Measurements from ENCODE around the gene SMIM9.
"Not testable (repeated sequence)": the region's sequence is repeated elsewhere in the genome, so short reads cannot be mapped to it uniquely, and the experiment has no call there.

The SMIM9 gene

DNA sequence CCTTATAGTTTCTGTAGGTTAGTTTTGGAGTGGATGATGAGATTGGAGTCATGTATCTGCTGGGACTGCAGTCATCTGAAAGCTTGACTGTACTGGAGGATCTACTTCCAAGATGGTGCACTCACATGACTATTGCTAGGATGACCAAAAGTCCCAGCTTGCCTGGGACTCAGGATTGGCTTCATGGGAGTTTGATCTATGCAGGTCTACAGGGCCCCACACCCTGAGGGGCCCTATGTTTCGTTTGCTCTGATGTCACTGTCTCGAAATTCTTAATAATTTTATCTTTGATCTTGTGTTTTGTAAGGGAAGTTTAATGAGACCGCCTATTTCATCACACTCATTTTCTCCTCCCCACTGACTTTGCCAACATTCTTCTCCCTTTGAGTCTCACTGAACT lies at the start of gene SMIM9:
Gene SMIM9, minus strand, starts transcription at position 101 of the 400 bp plus-strand sequence. CDS start 3,806 bp downstream, outside the sequence.
- Histone ChIP-seq H3K4me1 (ENCODE audit: insufficient read depth, poor library complexity, severe bottlenecking) (no peaks in the 10 kb centered on the region), H3K4me3 (ENCODE audit: severe bottlenecking) (no peak within 1 kb of the TSS), H3K27me3 (ENCODE audit: insufficient read depth, poor library complexity, severe bottlenecking) (no peaks in the 10 kb centered on the region), H3K9me3 (ENCODE audit: severe bottlenecking) (no peaks in the 10 kb centered on the region), H3K27ac (ENCODE audit: poor library complexity, severe bottlenecking) (no peak within 1 kb of the TSS), H3K36me3 (ENCODE audit: low read depth) (no peaks in the 10 kb centered on the region)
- ATAC-seq (ENCODE audit: low read depth): no peak
- DNase-seq (ENCODE audit: low spot score): no peak
- TF ChIP-seq CTCF (IDR thresholded peaks at IDR 0.05; ENCODE audit: poor library complexity, severe bottlenecking): no peak

GRCh38 chrX:154884069-154884468 lies 49.6 kb upstream of the SMIM9 start:
- H3K4me3 ChIP-seq (ENCODE audit: severe bottlenecking); H3K9me3 ChIP-seq (ENCODE audit: severe bottlenecking); ATAC-seq (ENCODE audit: low read depth); DNase-seq (ENCODE audit: low spot score); H3K36me3 ChIP-seq (ENCODE audit: low read depth); H3K4me1 ChIP-seq (ENCODE audit: insufficient read depth, poor library complexity, severe bottlenecking); H3K27ac ChIP-seq (ENCODE audit: poor library complexity, severe bottlenecking); H3K27me3 ChIP-seq (ENCODE audit: insufficient read depth, poor library complexity, severe bottlenecking): not testable (repeated sequence)

DNA sequence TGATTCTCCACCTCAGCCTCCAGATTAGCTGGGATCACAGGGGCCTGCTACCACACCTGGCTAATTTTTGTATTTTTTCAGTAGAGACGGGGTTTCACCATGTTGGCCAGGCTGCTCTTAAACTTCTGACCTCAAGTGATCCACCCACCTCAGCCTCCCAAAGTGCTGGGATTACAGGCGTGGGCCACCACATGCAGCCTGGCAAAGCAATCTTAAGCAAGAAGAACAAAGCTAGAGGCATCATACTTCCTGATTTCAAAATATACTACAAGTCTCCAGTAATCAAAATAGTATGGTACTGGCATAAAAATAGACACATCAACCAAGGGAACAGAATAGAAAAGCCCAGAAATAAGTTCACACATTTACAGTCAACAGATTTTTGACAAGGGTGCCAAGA lies 38.9 kb upstream of the SMIM9 start:
- Histone ChIP-seq H3K27ac (ENCODE audit: poor library complexity, severe bottlenecking) (no peak overlapping the region), H3K4me3 (ENCODE audit: severe bottlenecking) (no peak overlapping the region), H3K36me3 (ENCODE audit: low read depth) (no peaks in the 10 kb centered on the region), H3K27me3 (ENCODE audit: insufficient read depth, poor library complexity, severe bottlenecking) (no peaks in the 10 kb centered on the region), H3K4me1 (ENCODE audit: insufficient read depth, poor library complexity, severe bottlenecking) (no peaks in the 10 kb centered on the region), H3K9me3 (ENCODE audit: severe bottlenecking) (no peaks in the 10 kb centered on the region)
- ATAC-seq (ENCODE audit: low read depth) (no peak), DNase-seq (ENCODE audit: low spot score) (no peak)
- TF ChIP-seq CTCF (IDR thresholded peaks at IDR 0.05; ENCODE audit: poor library complexity, severe bottlenecking): no peak

DNA sequence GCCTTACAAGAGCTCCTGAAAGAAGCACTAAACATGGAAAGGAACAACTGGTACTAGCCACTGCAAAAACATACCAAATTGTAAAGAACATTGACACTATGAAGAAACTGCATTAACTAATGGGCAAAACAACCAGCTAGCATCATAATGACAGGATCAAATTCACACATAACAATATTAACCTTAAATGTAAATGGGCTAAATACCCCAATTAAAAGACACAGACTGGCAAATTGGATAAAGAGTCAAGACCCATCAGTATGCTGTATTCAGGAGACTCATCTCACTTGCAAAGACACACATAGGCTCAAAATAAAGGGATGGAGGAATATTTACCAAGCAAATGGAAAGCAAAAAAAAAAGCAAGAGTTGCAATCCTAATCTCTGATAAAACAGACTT lies 34.1 kb upstream of the SMIM9 start:
- H3K4me3 ChIP-seq (ENCODE audit: severe bottlenecking); H3K36me3 ChIP-seq (ENCODE audit: low read depth); DNase-seq (ENCODE audit: low spot score); H3K9me3 ChIP-seq (ENCODE audit: severe bottlenecking); H3K27me3 ChIP-seq (ENCODE audit: insufficient read depth, poor library complexity, severe bottlenecking); H3K27ac ChIP-seq (ENCODE audit: poor library complexity, severe bottlenecking); ATAC-seq (ENCODE audit: low read depth); H3K4me1 ChIP-seq (ENCODE audit: insufficient read depth, poor library complexity, severe bottlenecking): not testable (repeated sequence)

GRCh38 chrX:154855256-154855655 lies 20.8 kb upstream of the SMIM9 start:
- no peak for ATAC-seq (ENCODE audit: low read depth)
- DNase-seq (ENCODE audit: low spot score): no peak
- Histone ChIP-seq H3K4me1 (ENCODE audit: insufficient read depth, poor library complexity, severe bottlenecking) (no peaks in the 10 kb centered on the region), H3K27ac (ENCODE audit: poor library complexity, severe bottlenecking) (no peak overlapping the region), H3K4me3 (ENCODE audit: severe bottlenecking) (no peak overlapping the region), H3K9me3 (ENCODE audit: severe bottlenecking) (no peaks in the 10 kb centered on the region), H3K36me3 (ENCODE audit: low read depth) (no peaks in the 10 kb centered on the region), H3K27me3 (ENCODE audit: insufficient read depth, poor library complexity, severe bottlenecking) (no peaks in the 10 kb centered on the region)
- no peak for TF ChIP-seq CTCF (IDR thresholded peaks at IDR 0.05; ENCODE audit: poor library complexity, severe bottlenecking)

GRCh38 chrX:154850957-154851611 lies 16.6 kb upstream of the SMIM9 start:
- H3K27ac ChIP-seq (ENCODE audit: poor library complexity, severe bottlenecking): no peak overlapping the region
- no peaks in the 10 kb centered on the region for H3K27me3 ChIP-seq (ENCODE audit: insufficient read depth, poor library complexity, severe bottlenecking)
- H3K36me3 ChIP-seq (ENCODE audit: low read depth): no peaks in the 10 kb centered on the region
- no peaks in the 10 kb centered on the region for H3K9me3 ChIP-seq (ENCODE audit: severe bottlenecking)
- H3K4me1 ChIP-seq (ENCODE audit: insufficient read depth, poor library complexity, severe bottlenecking): no peaks in the 10 kb centered on the region
- DNase-seq (ENCODE audit: low spot score) (no peak), ATAC-seq (ENCODE audit: low read depth) (no peak)
- TF ChIP-seq CTCF (IDR thresholded peaks at IDR 0.05; ENCODE audit: poor library complexity, severe bottlenecking): no peak
- no peak overlapping the region for H3K4me3 ChIP-seq (ENCODE audit: severe bottlenecking)

All from RWPE2 (cell line).